ES-I3 (cell line): ENCODE measurements around the gene PHF1.

Experiments
- H3K36me3 ChIP-seq: 2 replicates; pipeline ENCODE4 v1.6.1; 2013; ENCODE audit warnings: mild to moderate bottlenecking, low read length, control low read depth, moderate library complexity; ENCODE audit not compliant: insufficient read depth
- H3K4me1 ChIP-seq: 2 replicates; pipeline ENCODE4 v1.6.1; 2013; ENCODE audit warnings: mild to moderate bottlenecking, control low read depth, low read length; ENCODE audit not compliant: insufficient read depth
- H3K9ac ChIP-seq: 2 replicates; pipeline ENCODE4 v1.6.1; 2013; ENCODE audit warnings: low read depth, mild to moderate bottlenecking, low read length, moderate library complexity
- H3K9me3 ChIP-seq: 2 replicates; pipeline ENCODE4 v1.6.1; 2013; ENCODE audit warnings: mild to moderate bottlenecking, low read length, moderate library complexity; ENCODE audit not compliant: control insufficient read depth, insufficient read depth

PHF1 gene

DNA sequence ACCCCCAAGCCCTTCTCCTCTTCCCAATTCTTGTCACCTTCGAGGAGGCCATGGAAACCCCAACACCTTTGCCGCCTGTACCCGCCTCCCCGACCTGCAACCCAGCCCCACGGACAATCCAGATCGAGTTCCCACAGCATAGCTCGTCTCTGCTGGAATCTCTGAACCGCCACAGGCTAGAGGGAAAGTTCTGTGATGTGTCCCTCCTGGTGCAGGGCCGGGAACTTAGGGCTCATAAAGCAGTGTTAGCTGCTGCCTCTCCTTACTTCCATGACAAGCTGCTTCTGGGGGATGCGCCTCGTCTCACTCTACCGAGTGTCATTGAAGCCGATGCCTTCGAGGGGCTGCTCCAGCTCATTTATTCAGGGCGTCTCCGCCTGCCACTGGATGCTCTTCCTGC is 44.2 kb downstream of the PHF1 start:
- Histone ChIP-seq H3K9me3 (no peaks in the 10 kb centered on the region), H3K36me3 (peaks cover 7% of the 10 kb centered on the region), H3K9ac (peak overlapping the region; percentile 81), H3K4me1 (no peaks in the 10 kb centered on the region; the same call in 1 of the 2 replicates)

- H3K36me3 ChIP-seq, result peaks cover 5% of the 10 kb centered on the region; the same call in 1 of the 2 replicates
- no peaks in the 10 kb centered on the region for H3K9me3 ChIP-seq
- H3K4me1 ChIP-seq, result no peaks in the 10 kb centered on the region; the same call in 1 of the 2 replicates
- no peak overlapping the region for H3K9ac ChIP-seq
These were observed 45.3 kb downstream of the PHF1 start for GRCh38 chr6:33456156-33456555.

DNA sequence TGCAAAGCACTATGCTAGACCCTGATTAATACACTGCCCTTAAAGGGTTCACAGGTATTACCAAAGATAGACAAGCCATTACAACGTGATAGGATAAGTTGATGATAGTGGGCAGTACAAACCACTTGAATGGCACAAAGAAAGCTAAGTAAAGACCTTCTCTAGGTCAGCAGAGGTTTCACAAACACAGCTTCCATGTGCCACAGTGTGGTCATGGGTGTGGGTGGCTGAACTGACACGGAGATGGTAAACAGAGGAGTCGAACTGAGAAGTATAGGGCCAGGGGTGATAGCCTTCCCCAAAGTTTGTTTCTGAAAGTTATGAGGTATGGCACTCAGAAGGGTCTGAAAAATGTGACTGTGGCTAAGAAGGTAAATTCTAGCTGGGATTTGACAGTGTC is 47.9 kb downstream of the PHF1 start:
- Histone ChIP-seq H3K9me3 (no peaks in the 10 kb centered on the region), H3K36me3 (peaks cover 5% of the 10 kb centered on the region; the same call in 1 of the 2 replicates), H3K9ac (no peak overlapping the region), H3K4me1 (no peaks in the 10 kb centered on the region; the same call in 1 of the 2 replicates)

DNA sequence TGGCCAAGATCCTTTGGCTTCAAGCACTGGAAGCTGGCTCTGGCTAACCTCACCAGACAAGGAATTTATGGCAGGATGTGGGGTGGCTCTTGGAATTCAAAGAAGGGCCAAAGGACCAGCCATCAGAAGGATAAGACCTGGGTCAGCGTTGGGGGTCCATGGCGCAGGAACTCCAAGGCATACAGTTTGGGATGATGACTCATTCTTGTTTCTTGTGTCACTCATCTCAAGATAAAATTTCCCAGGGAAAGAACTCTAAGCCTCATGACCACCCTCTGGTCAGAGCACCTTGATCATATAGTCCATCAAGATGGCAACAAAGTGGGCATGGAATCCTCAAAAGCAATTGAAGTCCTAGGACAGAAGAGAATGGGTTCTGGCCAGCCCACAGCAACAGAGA is 48.4 kb downstream of the PHF1 start:
- Histone ChIP-seq H3K4me1 (no peaks in the 10 kb centered on the region; the same call in 1 of the 2 replicates), H3K9ac (no peak overlapping the region), H3K9me3 (no peaks in the 10 kb centered on the region), H3K36me3 (peaks cover 5% of the 10 kb centered on the region; the same call in 1 of the 2 replicates)
